Mucosa of descending colon (tissue), 3 donors: ENCODE results near the gene COL18A1. TPM values are rescaled to one million over a fixed set of nuclear protein-coding genes. Genes with fewer than 3 reads are reported as not detected.

Source experiments
- ATAC-seq: fragments of 200-7000 bp; cut with Tn5 transposase; one replicate; pipeline ENCODE4 v1.9.1; 2020; ENCODE audit warnings: mild to moderate bottlenecking, moderate library complexity
- DNase-seq, 3 donors: peaks; one replicate each; pipeline ENCODE4 v3.0.0-alpha.2; 2020
- H3K36me3 ChIP-seq: fragments of 200-600 bp; one replicate; pipeline ENCODE4 v1.8.0; 2021; ENCODE audit warnings: low read depth, mild to moderate bottlenecking
- H3K4me1 ChIP-seq: fragments of 200-600 bp; one replicate; pipeline ENCODE4 v1.8.0; 2021; ENCODE audit warnings: low read depth, mild to moderate bottlenecking
- H3K4me3 ChIP-seq: fragments of 200-600 bp; one replicate; pipeline ENCODE4 v1.8.0; 2021; ENCODE audit warnings: mild to moderate bottlenecking
- H3K9me3 ChIP-seq: fragments of 200-600 bp; one replicate; pipeline ENCODE4 v1.8.0; 2021; ENCODE audit warnings: mild to moderate bottlenecking
- intact Hi-C, 2 donors: fragments of 100-400 bp; cut with DNase I in 1 of 2; cut with micrococcal nuclease in 1 of 2; formaldehyde crosslinking; loops; one replicate each; pipeline versions ENCODE4 v1.11.0 to v1.11.1; 2022; cut with DNase I, micrococcal nuclease
- total RNA-seq, 3 donors: library from RNA; stranded (reverse); fragmentation: NEBNext Ultra II Directional in 2 of 3; extraction: Animal tissue kit (Norgen Biotek cat#: 25700) in 2 of 3; gene quantifications; one replicate each; pipeline versions ENCODE4 v1.2.1 to v1.2.4, GENCODE V29; 2021 to 2023
- TF ChIP-seq, protein P1 (sequence below): fragments of 200-600 bp; IDR thresholded peaks from one replicate; pipeline ENCODE4 v1.8.0; 2022; ENCODE audit warnings: antibody characterized with exemption, mild to moderate bottlenecking
- donor health status: DM: no; HTN: no; CAD: no; lungs with moderate emphysema.
- donor health status: DM: no; HTN: no; CAD: no.
- donor health status: DM: no; HTN: yes; CAD: no.

Gene COL18A1
- total RNA-seq, 3 donors from 2014 or later = 4.6 to 46.9 (median 21.3) TPM

DNA sequence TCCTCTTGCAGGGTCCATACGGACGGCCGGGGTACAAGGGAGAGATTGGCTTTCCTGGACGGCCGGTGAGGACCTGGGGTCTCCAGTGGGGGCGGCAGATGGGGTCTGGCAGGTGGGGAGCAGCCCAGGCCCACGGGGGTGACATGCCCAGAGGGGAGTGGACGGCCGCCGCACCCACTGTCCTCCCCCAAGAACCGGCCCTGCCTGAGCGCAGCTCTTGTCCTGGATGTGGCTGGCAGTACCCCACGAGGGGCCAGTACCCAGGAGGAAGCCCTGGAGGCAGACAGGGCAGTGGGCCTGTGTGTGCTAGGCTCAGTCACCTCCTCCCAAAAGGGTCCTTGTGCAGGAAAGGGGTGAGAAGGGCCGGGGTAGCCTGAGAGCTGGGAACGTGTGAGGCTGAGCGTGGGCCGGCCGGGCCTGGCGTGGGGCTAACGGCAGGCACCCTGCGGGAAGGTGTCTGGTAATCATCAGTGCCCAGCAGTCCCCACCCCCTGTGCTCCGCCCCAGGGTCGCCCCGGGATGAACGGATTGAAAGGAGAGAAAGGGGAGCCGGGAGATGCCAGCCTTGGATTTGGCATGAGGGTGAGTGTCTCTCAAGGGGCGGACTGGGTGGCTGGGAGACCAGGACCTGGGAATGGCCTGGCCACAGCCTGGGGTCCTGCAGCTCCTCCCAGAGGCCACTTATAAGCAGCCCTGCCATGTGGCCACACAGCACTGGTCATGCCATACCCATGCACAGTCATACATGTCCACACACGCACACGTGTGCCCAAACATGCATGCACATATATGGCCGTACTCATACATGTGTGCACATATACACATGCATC, 90.1 kb downstream of the COL18A1 start:
- no peak overlapping the region for H3K4me3 ChIP-seq
- no peaks in the 10 kb centered on the region for H3K36me3 ChIP-seq
- peak in 1 of 3 donors; percentile 40 for DNase-seq
- ATAC-seq = no peak
- no peaks in the 10 kb centered on the region for H3K9me3 ChIP-seq
- TF ChIP-seq, protein P1, sequence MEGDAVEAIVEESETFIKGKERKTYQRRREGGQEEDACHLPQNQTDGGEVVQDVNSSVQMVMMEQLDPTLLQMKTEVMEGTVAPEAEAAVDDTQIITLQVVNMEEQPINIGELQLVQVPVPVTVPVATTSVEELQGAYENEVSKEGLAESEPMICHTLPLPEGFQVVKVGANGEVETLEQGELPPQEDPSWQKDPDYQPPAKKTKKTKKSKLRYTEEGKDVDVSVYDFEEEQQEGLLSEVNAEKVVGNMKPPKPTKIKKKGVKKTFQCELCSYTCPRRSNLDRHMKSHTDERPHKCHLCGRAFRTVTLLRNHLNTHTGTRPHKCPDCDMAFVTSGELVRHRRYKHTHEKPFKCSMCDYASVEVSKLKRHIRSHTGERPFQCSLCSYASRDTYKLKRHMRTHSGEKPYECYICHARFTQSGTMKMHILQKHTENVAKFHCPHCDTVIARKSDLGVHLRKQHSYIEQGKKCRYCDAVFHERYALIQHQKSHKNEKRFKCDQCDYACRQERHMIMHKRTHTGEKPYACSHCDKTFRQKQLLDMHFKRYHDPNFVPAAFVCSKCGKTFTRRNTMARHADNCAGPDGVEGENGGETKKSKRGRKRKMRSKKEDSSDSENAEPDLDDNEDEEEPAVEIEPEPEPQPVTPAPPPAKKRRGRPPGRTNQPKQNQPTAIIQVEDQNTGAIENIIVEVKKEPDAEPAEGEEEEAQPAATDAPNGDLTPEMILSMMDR = no peak
- no peaks in the 10 kb centered on the region for H3K4me1 ChIP-seq
- intact Hi-C loops = no loop called here

DNA sequence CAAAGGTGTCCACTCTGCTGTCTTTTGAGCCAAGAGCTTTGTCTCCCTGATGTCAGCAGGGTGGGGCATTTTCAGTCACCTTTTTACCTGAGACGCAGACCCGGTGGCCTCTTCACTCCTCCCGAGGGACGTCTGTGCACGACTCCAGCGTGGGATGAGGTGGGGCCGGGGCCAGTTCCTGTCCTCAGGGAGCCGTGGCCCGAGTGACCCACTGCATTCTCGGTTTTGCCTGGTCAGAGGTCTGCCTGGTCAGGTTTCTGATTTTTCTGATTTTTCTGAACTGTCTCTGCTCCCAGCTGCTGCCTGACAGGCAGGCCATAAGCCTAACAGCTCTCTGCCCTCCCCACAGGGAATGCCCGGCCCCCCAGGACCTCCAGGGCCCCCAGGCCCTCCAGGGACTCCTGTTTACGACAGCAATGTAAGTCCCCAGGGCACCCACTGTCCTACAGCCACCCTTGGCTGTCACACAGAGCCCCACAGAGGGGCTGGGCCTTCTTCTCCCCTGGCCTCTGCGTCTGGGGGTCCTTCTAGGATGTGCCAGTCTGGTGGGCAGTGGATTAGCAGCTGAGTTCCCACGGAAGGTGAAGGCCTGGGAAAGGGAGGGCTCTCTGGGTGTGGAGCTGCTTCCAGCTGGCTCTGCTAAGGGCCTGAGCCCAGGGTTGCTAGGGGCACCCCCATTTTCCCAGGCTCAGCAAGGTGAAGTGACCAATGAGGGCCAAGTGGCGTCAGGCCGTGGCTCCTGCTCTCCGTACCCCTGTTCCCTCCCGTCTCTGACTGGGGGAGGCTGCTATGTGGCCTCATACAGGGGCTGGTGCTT, 91.4 kb downstream of the COL18A1 start:
- Histone ChIP-seq H3K4me3 (no peak overlapping the region), H3K36me3 (no peaks in the 10 kb centered on the region), H3K9me3 (no peaks in the 10 kb centered on the region), H3K4me1 (no peaks in the 10 kb centered on the region)
- ATAC-seq (no peak), DNase-seq (peak in 2 of 3 donors; percentile 22 to 33)
- TF ChIP-seq, protein P1 = no peak
- intact Hi-C loops = no loop called here

DNA sequence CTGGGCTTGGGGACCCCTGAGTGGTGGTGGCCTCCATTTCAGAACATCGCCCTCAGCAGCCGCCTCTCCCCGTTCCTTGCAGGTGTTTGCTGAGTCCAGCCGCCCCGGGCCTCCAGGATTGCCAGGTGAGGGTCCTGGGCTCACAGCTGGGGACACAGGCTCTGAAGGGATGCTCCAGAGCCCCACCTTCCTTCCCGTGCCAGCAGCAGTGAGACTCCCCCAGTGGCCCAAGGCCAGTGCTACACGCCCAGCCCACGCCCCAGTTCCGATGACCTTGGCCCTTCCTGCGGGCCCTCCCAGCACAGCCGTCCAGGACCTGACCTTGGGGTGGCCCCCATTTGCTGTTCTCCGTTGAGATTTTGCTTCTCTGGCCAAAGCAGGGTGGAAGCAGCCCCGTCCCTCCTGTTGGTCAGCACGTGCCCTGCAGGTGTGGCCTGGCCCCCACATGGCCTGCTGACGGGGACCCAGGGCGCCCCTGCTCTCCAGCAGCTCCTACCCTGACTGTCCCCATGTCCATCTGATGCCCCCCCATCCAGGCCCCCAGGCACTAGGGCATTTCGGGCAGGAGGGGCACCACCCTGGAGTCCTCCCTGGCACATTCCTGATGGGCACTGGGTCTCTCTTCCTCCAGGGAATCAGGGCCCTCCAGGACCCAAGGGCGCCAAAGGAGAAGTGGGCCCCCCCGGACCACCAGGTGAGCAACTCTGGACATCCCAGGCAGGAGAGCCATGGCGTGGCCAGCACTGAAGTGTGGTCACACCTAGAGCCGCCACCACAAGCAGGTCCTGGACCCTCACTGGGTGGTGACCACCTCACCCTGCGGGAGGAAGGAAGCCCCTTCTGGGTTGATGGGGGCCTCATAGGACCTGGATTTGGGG, 92.2 kb downstream of the COL18A1 start:
- Histone ChIP-seq H3K36me3 (no peaks in the 10 kb centered on the region), H3K9me3 (no peaks in the 10 kb centered on the region), H3K4me3 (no peak overlapping the region), H3K4me1 (no peaks in the 10 kb centered on the region)
- intact Hi-C loops = no loop called here
- ATAC-seq = peak; percentile 10
- TF ChIP-seq, protein P1 = no peak
- DNase-seq = peak in 2 of 3 donors; percentile 26 to 32

DNA sequence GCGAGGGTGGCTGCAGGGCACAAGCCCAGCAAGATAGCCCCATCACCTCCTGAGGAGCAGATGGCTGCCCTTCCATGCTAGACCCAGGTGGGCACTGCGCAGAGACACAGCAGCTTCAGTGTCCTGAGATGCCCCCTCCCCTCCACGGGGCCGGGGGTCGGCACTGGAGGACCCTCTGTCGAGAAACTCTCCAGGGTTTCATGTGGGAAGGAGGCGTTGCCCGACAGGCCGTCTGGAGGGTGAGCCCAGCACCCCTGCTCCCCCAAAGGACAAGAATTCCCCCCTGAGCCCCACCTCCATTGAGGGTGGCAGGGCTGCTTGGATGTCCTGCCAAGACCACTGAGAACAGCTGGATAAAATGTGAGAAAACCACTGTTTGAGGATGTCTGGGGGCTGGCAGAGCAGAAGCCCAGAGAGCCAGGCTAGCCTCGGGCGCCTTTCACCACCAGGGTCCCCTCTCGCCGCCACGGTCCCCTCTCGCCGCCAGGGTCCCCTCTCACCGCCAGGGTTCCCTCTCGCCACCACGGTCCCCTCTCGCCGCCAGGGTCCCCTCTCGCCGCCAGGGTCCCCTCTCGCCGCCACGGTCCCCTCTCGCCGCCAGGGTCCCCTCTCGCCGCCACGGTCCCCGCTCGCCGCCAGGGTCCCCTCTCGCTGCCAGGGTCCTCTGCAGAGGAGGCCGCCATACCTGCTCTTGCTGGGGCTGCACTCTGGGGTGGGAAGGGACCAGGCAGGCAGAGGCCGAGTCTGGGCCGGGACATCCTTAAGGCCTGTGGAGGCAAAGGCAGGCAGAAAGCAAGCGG, 93.1 kb downstream of the COL18A1 start:
- ATAC-seq = no peak
- H3K4me3 ChIP-seq = no peak overlapping the region
- H3K9me3 ChIP-seq = no peaks in the 10 kb centered on the region
- TF ChIP-seq, protein P1 = no peak
- peak in 2 of 3 donors; percentile 11 to 32 for DNase-seq
- no peaks in the 10 kb centered on the region for H3K4me1 ChIP-seq
- intact Hi-C loops = no loop called here
- H3K36me3 ChIP-seq = no peaks in the 10 kb centered on the region

DNA sequence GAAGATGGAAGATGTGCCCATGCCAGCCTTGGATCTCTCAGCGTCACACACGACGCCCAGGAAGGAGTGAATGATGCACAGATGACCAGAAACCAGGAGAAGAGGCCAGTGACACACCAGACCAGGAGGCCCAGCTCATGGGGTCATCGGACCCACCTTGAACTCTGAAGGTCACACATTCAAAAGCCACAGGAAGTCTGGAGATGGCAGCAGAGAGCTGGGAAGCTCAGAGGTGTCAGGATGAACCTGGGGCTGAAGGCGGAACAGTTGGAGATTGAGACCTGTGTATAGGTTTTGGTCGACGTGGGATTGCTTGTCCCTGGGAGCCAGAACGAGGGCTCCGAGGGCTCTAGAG, 93.7 kb downstream of the COL18A1 start:
- ATAC-seq (no peak), DNase-seq (no peak)
- no peak overlapping the region for H3K4me3 ChIP-seq
- TF ChIP-seq, protein P1 = no peak
- H3K36me3 ChIP-seq = no peaks in the 10 kb centered on the region
- no peaks in the 10 kb centered on the region for H3K9me3 ChIP-seq
- no peaks in the 10 kb centered on the region for H3K4me1 ChIP-seq
- intact Hi-C loops = no loop called here
